SIG-M5 treated with dmso at 0.1 percent for 504 hours (cell line): ENCODE results near the gene GCK.
"Not testable (repeated sequence)": the region's sequence is repeated elsewhere in the genome, so short reads cannot be mapped to it uniquely, and the experiment has no call there.

Experiments used
- DNase-seq: peaks from one replicate; lab custom pipeline; 2025; ENCODE audit not compliant: unreplicated experiment; lab: John Stamatoyannopoulos, UW

GCK gene

GRCh38 chr7:44206008-44206407 is 16.8 kb upstream of the GCK start:
- DNase-seq = no peak

- no peak for DNase-seq
Observed at GRCh38 chr7:44201813-44202212, 12.6 kb upstream of the GCK start.

- peak; percentile 97 for DNase-seq
Observed at GRCh38 chr7:44200699-44201461, 11.6 kb upstream of the GCK start, which contains the start of gene YKT6. Gene YKT6 (plus strand): TSS chr7:44200978. CDS start chr7:44201136, 158 bp downstream.

GRCh38 chr7:44200163-44200562 is 10.9 kb upstream of the GCK start:
- DNase-seq = not testable (repeated sequence)

- DNase-seq = no peak
Observed at GRCh38 chr7:44197474-44197873, 8.2 kb upstream of the GCK start.

- DNase-seq = peak; percentile 40
Observed at GRCh38 chr7:44196450-44196872, 7.2 kb upstream of the GCK start.

DNA sequence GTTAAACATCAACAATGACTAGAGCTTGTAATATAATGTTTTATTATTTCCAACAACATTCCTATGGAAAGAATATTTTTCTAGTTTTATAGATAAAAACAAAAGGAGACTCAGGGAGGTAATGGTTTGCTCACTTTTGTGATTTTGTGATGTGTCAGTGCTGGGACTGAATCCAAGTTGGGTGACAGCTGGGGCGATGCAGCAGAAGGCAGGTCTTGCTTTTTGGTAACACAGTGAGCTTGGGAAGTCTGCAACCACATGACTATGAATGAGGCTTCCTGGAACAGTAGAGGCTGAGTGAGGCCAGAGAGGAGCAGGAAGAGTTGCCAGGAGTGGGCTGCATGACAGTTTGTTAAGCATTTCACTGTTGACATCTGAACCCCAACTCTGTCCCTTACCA is 6.7 kb upstream of the GCK start:
- no peak for DNase-seq

GRCh38 chr7:44194562-44195145 is 5.4 kb upstream of the GCK start:
- DNase-seq = no peak

GRCh38 chr7:44194069-44194468 is 4.8 kb upstream of the GCK start:
- no peak for DNase-seq

- DNase-seq = no peak
Observed at GRCh38 chr7:44193011-44193802, 4.0 kb upstream of the GCK start.

DNA sequence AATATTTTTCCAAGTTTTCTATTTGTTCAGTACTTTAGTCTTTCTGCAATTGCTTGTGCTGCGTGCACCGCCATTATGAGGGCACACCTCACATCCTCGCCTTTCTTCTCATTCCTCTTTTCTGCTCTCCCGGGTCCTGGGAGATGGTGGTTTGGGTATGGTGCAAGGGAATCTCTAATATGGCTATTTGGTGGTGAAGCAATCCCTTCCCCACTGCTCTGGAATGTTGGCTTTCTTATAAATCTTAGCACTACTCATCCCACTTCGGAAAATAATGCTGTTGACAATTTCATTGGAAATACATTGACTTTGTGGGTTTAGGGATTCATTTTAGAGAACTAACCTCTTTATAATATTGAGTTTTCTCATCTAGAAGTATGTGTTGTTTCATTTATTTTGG is 1.9 kb upstream of the GCK start:
- DNase-seq = no peak

DNA sequence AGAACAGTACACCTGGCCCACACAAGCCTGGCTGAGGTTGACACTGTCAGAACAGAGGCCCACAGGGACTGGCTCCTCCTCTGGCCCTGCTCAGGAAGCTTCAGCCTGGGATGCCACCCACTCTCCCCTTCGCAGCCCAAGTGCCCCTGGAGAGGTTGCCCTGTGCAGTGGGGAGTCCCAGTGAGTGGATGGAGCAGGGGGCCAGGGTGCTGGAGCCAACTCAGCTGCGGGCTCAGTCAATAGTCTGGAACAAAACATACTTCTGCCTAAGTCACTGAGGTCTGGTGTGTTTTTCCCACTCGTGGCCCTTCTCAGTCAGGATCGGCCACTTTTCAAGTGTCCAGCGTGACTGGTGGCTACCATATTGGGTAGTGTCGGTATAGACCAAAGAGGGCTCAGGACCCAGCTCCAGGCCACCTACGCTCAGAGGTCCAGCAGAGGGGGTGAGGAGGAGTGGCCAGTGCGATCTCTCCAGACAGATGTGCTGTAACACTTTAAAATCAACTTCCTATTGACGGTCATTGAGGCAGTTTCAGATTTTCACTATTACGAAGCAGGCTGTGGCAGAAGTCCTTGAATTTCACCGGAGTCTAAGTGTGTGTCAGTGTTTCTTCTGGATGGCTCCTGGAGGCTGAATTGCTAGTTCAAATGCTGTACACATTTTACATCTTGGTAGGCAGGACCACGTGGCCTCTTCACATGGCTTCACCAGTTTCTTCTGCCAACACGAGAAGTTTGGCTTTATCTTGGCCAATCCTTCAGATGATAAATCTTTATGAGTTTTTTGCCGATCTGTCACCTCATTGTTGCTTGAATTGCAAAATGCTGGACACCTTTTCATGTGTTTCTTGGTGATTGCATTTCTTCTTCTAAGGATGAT is 994 bp upstream of the GCK start:
- no peak for DNase-seq

GRCh38 chr7:44188480-44189225 is 586 bp downstream of the GCK start:
- no peak for DNase-seq

GRCh38 chr7:44187636-44188416 is 1.4 kb downstream of the GCK start:
- no peak for DNase-seq

DNA sequence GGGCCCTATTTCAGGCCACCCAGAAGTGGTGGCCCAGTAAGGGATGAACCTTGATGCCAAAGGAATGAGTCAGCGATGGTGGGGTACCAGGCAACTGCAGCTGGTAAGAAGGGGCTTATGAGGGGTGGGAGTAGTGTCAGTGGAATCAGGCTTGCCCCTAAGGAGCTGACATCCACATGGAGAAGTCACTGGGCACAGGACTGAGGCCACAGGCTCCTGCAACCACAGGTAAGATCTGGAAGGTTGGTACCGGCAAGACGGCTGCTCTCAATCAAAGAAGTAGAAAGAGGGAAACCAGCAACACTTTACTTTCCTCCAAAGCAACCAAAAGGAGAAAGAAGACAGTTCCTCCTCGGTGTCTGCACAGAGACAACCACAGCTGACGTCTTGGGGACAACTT is 2.5 kb downstream of the GCK start:
- no peak for DNase-seq

DNA sequence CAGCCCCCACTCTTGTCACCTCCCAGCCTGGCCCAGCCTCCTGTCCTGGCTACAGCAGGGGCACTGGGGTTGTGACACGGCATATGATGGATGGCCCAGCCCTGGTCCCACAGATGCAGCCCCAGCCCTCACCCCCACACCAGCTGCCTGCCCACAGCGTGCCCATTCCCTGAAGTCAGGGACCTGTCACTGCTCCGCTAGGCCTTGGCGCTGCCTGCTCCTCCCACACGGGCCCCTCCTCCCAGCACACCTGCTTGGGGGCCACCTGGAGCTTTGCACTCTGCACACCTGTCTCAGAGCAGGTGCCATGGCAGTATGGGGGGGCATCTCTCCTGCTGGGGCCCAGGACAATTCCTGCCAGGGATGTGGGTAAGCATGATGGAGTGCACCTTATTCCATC is 3.5 kb downstream of the GCK start:
- DNase-seq = no peak

DNA sequence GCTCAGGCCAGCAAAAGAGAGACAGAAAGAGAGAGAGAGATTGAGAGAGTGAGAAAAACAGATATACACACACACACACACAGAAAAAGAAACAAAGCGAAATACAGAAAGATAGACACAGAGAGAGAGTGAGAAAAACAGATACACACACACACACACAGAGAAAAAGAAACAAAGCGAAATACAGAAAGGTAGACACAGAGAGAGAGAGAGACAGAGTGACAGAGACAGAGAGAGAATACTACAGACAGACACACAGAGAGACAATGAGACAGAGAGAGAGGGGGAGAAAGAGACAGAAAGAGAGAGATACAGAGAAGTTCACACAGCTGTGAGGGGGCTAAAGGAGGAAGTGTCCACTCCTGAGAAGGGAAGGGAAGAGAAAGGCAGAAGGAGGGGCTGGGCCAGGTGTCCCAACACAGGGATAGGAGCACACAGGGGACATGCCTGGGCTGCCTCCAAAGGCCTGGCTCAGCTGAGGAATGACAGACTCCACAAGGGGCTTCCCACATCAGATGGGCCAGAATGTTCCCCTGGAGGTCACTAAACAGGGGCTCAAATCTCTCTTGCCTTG is 4.3 kb downstream of the GCK start:
- no peak for DNase-seq

DNA sequence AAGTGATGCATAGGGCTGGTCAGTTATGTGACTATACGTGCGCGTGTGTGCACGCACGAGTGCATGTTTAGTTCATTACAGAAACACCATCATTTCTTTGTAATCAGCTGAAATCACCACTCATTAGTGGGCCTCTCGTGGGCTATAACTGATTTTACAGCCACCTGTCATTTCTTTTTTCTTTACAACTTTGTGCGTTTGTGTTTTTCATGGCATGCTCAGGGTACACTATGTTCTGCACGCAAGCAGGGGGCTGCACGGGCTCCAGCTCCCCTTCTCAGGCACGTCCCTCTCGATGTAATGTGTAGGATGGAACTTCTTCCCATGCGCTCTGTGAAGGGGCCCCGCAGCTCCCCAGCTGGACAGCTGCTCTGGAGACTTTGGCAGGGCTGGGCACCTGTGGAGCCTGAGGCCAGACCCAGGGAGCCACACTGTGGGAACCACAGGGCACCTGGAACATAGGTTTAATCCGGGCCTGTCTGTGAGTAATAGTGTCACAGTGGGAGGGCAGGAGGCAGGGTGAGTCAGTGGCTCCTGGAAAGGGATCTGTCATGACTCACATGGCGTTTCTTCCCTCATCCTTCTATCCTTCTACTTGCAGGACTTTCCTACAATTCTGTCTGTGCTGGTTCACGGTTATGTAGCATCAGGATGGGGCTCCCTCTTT is 4.9 kb downstream of the GCK start:
- DNase-seq = no peak

GRCh38 chr7:44183386-44183785 is 5.9 kb downstream of the GCK start:
- no peak for DNase-seq
